Measurements from ENCODE around the gene TRMT61A. TPM values are rescaled to one million over a fixed set of nuclear protein-coding genes. Genes with fewer than 3 reads are reported as not detected.

The TRMT61A gene
- total and polyA plus RNA-seq, 2 of the 13 experiments (the other 11 are each of a cell fraction or from before 2014, with no cell fraction given), result 6.5 to 13.6 TPM

DNA sequence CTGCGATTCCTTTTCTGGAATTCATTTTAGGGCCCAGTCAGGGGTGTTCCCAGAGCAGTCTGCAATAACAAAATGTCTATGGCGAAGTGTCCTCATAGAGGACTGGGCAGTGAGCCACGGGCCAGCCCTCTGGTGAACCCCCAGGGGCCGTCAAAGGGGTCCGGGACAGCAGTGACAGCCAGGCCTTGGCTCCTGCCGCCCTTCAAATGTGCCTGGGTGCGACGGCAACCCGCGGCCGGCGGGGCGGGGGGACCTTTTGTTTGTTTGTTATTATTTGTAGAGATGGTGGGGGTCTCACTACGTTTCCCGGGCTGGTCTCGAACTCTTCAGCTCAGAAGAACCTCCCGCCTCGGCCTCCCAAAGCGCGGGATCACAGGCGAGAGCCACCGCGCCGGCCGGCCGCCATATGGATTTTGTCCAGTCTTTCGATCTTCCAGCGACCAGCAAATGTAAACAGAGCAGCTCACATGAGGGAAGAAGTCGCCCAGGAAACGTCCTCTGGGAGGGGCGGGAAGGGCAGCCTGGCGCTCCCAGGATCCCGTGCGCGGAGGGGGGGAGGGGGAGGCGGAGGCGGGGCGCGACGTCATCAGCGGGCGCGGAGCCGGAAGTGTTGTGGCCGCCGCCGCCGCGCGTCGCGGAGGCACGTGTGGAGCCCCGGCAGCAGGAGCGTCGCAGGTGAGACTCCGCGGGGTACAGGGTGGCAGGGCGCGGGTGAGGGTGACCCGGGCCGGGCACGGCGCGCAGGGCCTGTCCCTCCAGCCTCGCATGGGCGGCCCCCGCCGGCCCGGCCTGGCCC lies at the start of gene TRMT61A (continued):
- TF ChIP-seq MBD4 (IDR thresholded peaks at IDR 0.05; ENCODE audit: borderline replicate concordance, low read length), result no peak
- TF ChIP-seq RARG (CRISPR knock-in tag; IDR thresholded peaks at IDR 0.05; ENCODE audit: low read depth), result no peak
- TF ChIP-seq, protein P1, sequence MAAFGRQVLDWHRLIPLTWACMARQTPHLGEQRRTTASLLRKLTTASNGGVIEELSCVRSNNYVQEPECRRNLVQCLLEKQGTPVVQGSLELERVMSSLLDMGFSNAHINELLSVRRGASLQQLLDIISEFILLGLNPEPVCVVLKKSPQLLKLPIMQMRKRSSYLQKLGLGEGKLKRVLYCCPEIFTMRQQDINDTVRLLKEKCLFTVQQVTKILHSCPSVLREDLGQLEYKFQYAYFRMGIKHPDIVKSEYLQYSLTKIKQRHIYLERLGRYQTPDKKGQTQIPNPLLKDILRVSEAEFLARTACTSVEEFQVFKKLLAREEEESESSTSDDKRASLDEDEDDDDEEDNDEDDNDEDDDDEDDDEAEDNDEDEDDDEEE (CRISPR knock-in tag; IDR thresholded peaks at IDR 0.05), result peak; percentile 67; the same call in 1 of the 2 replicates
- TF ChIP-seq MAF1 (CRISPR knock-in tag; IDR thresholded peaks at IDR 0.05; ENCODE audit: borderline replicate concordance), result peak; percentile 26; the same call in 1 of the 2 replicates
- TF ChIP-seq IKZF1 (IDR thresholded peaks at IDR 0.05), result no peak
- TF ChIP-seq KAT7 (CRISPR knock-in tag; IDR thresholded peaks at IDR 0.05; ENCODE audit: borderline replicate concordance), result no peak
- no peak for TF ChIP-seq ZNF782 (CRISPR knock-in tag; IDR thresholded peaks at IDR 0.05; ENCODE audit: borderline replicate concordance)
- TF ChIP-seq SP4 (CRISPR knock-in tag; IDR thresholded peaks at IDR 0.05), result 0 out of 2 replicates have a peak, but pooled peaks have one; percentile 52
- peak; percentile 34 for TF ChIP-seq MEIS2 (CRISPR knock-in tag; IDR thresholded peaks at IDR 0.05)
- TF ChIP-seq ZNF557 (CRISPR knock-in tag; IDR thresholded peaks at IDR 0.05), result no peak
- peak; percentile 49; the same call in 1 of the 2 replicates for TF ChIP-seq ZNF558 (CRISPR knock-in tag; IDR thresholded peaks at IDR 0.05; ENCODE audit: borderline replicate concordance)
- TF ChIP-seq TCF7L2 (IDR thresholded peaks at IDR 0.05; ENCODE audit: low read depth, low read length), result no peak
- TF ChIP-seq HNRNPUL1 (IDR thresholded peaks at IDR 0.05; ENCODE audit: low read depth, low read length), result no peak
- TF ChIP-seq TBX2 (CRISPR knock-in tag; IDR thresholded peaks at IDR 0.05; ENCODE audit: borderline replicate concordance), result no peak
- TF ChIP-seq, protein P2, sequence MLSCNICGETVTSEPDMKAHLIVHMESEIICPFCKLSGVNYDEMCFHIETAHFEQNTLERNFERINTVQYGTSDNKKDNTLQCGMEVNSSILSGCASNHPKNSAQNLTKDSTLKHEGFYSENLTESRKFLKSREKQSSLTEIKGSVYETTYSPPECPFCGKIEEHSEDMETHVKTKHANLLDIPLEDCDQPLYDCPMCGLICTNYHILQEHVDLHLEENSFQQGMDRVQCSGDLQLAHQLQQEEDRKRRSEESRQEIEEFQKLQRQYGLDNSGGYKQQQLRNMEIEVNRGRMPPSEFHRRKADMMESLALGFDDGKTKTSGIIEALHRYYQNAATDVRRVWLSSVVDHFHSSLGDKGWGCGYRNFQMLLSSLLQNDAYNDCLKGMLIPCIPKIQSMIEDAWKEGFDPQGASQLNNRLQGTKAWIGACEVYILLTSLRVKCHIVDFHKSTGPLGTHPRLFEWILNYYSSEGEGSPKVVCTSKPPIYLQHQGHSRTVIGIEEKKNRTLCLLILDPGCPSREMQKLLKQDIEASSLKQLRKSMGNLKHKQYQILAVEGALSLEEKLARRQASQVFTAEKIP (CRISPR knock-in tag; IDR thresholded peaks at IDR 0.05; ENCODE audit: borderline replicate concordance), result no peak
- TF ChIP-seq, protein P3, sequence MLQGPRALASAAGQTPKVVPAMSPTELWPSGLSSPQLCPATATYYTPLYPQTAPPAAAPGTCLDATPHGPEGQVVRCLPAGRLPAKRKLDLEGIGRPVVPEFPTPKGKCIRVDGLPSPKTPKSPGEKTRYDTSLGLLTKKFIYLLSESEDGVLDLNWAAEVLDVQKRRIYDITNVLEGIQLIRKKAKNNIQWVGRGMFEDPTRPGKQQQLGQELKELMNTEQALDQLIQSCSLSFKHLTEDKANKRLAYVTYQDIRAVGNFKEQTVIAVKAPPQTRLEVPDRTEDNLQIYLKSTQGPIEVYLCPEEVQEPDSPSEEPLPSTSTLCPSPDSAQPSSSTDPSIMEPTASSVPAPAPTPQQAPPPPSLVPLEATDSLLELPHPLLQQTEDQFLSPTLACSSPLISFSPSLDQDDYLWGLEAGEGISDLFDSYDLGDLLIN (CRISPR knock-in tag; IDR thresholded peaks at IDR 0.05; ENCODE audit: borderline replicate concordance), result no peak
- no peak for TF ChIP-seq ZNF879 (CRISPR knock-in tag; IDR thresholded peaks at IDR 0.05)
- no peak for TF ChIP-seq ZFP90 (CRISPR knock-in tag; IDR thresholded peaks at IDR 0.05; ENCODE audit: borderline replicate concordance)
- TF ChIP-seq ZNF207 (IDR thresholded peaks at IDR 0.05; ENCODE audit: borderline replicate concordance), result no peak
- TF ChIP-seq ZNF225 (CRISPR knock-in tag; IDR thresholded peaks at IDR 0.05), result 0 out of 2 replicates have a peak, but pooled peaks have one; percentile 14
- no peak for TF ChIP-seq KAT2B (IDR thresholded peaks at IDR 0.05; ENCODE audit: borderline replicate concordance, low read depth, low read length)
- TF ChIP-seq ZNF263 (CRISPR knock-in tag; IDR thresholded peaks at IDR 0.05), result no peak; the same call in 1 of the 2 replicates
- TF ChIP-seq ASH2L (IDR thresholded peaks at IDR 0.05; ENCODE audit: insufficient read length, low read depth, low read length), result peak; percentile 65
- TF ChIP-seq KLF16 (CRISPR knock-in tag; IDR thresholded peaks at IDR 0.05), result no peak
- TF ChIP-seq HOXA7 (CRISPR knock-in tag; IDR thresholded peaks at IDR 0.05), result no peak
- no peak for TF ChIP-seq EZH2 (conservative IDR thresholded peaks at IDR 0.05; ENCODE audit: low read depth, low read length)
- no peak for TF ChIP-seq NONO (IDR thresholded peaks at IDR 0.05)
- TF ChIP-seq NONO (CRISPR knock-in tag; conservative IDR thresholded peaks at IDR 0.05), result peak; percentile 72
